SU-DHL-6 (cell line): ENCODE results near the gene ZSWIM1.

ENCODE experiments used
- CTCF ChIP-seq: fragments of 200-600 bp; sonication (generic); IDR thresholded peaks from one replicate; pipeline ENCODE4 v1.5.1; 2017; ENCODE audit warnings: antibody characterized with exemption, mild to moderate bottlenecking, low read length, moderate library complexity; ENCODE audit not compliant: insufficient read depth, poor library complexity, severe bottlenecking
- EZH2phosphoT487 ChIP-seq: fragments of 200-600 bp; sonication (generic), shearing (Covaris generic); conservative IDR thresholded peaks from 2 replicates; pipeline ENCODE4 v1.6.1; 2018; ENCODE audit warnings: mild to moderate bottlenecking, antibody characterized with exemption, low read length, moderate library complexity, mixed read lengths

- no peak for TF ChIP-seq CTCF
- TF ChIP-seq EZH2phosphoT487, result no peak
Measured at GRCh38 chr20:45886590-45887345, 5.7 kb downstream of the ZSWIM1 start.
